Bronchial epithelial cell (primary cell): Measurements from ENCODE around the gene SLC2A4RG. TPM values are rescaled to one million over a fixed set of nuclear protein-coding genes. Genes with fewer than 3 reads are reported as not detected.

ENCODE experiments used
- DNase-seq: peaks from one replicate; pipeline ENCODE4 v3.0.0-alpha.2; 2010; ENCODE audit warnings: low read depth
- FAIRE-seq: peaks from 2 replicates; lab custom pipeline; 2011; peaks lifted over from hg19 to GRCh38; lab: Jason Lieb, UNC
- H3K27me3 ChIP-seq: 2 replicates; pipeline ENCODE4 v1.5.1; 2011; ENCODE audit warnings: low read length; ENCODE audit not compliant: control insufficient read depth, insufficient read depth
- H3K36me3 ChIP-seq: 2 replicates; pipeline ENCODE4 v1.5.1; 2011; ENCODE audit warnings: low read length; ENCODE audit not compliant: control insufficient read depth, insufficient read depth
- H3K4me3 ChIP-seq: 2 replicates; pipeline ENCODE4 v1.5.1; 2011; ENCODE audit warnings: mild to moderate bottlenecking, low read depth, low read length, control low read depth
- CTCF ChIP-seq: IDR thresholded peaks from 2 replicates; pipeline ENCODE4 v1.5.1; 2011; ENCODE audit warnings: mild to moderate bottlenecking, moderate library complexity, low read length, control low read depth, inconsistent platforms; ENCODE audit not compliant: insufficient read depth, severe bottlenecking
- total RNA-seq: library from RNA; depleted of rRNA; stranded (reverse); fragments of >200 nt; gene quantifications from 2 replicates; pipeline ENCODE4 v1.2.1, GENCODE V29; 2014

Gene SLC2A4RG
- total RNA-seq = 14.0 and 21.8 TPM in 2 replicates

- DNase-seq = peak; percentile 39
- TF ChIP-seq CTCF = no peak
- Histone ChIP-seq H3K36me3 (peaks cover 21% of the 10 kb centered on the region), H3K27me3 (no peaks in the 10 kb centered on the region), H3K4me3 (peak within 1 kb of the TSS; percentile 67)
- FAIRE-seq = no peak
Measured at GRCh38 chr20:63739130-63740069, at the start of gene SLC2A4RG. TSS of gene SLC2A4RG (plus strand) at chr20:63739776. CDS start at chr20:63739913, 137 bp downstream.

GRCh38 chr20:63690003-63690897 lies 49.3 kb upstream of the SLC2A4RG start:
- FAIRE-seq = no peak
- TF ChIP-seq CTCF = no peak
- H3K36me3 ChIP-seq = peaks cover 4% of the 10 kb centered on the region

GRCh38 chr20:63690898-63691710 lies 48.5 kb upstream of the SLC2A4RG start:
- Histone ChIP-seq H3K36me3 (peaks cover 4% of the 10 kb centered on the region), H3K27me3 (no peaks in the 10 kb centered on the region), H3K4me3 (no peak overlapping the region)
- no peak for FAIRE-seq
- TF ChIP-seq CTCF = no peak
- no peak for DNase-seq

More at GRCh38 chr20:63690003-63690897, 49.3 kb upstream of the SLC2A4RG start:
- H3K4me3 ChIP-seq = no peak overlapping the region
- H3K27me3 ChIP-seq = no peaks in the 10 kb centered on the region
- DNase-seq = no peak

- FAIRE-seq (no peak), DNase-seq (no peak)
- Histone ChIP-seq H3K4me3 (no peak overlapping the region), H3K27me3 (no peaks in the 10 kb centered on the region), H3K36me3 (peaks cover 4% of the 10 kb centered on the region)
- TF ChIP-seq CTCF = no peak
Measured at GRCh38 chr20:63691711-63692435, 47.7 kb upstream of the SLC2A4RG start.
